IMR-90 (cell line): ENCODE measurements around the gene FEZF2. TPM values are rescaled to one million over a fixed set of nuclear protein-coding genes. Genes with fewer than 3 reads are reported as not detected.

Source experiments
- ATAC-seq: fragments of 200-7000 bp; cut with Tn5 transposase; 2 replicates; pipeline ENCODE4 v1.9.1; 2020; ENCODE audit warnings: low read depth, mild to moderate bottlenecking, moderate library complexity
- BruUV-seq: library from RNA; stranded (reverse); fragments of 400-500 nt; replicated peaks from 2 replicates; lab custom pipeline; 2021; lab: Mats Ljungman, UMichigan
- CTCF ChIA-PET: fragments of 300-600 bp; formaldehyde crosslinking; extraction: SDS; loops from one replicate; lab custom pipeline; 2021; ENCODE audit warnings: antibody characterized with exemption; lab: Yijun Ruan, JAX
- POLR2A ChIA-PET: fragments of 300-600 bp; sonication (Branson Sonifier 250); formaldehyde crosslinking; loops from one replicate; lab custom pipeline; 2022; ENCODE audit warnings: antibody characterized with exemption; ENCODE audit not compliant: unreplicated experiment; lab: Charles Lee
- DNase-seq: peaks from one replicate; pipeline ENCODE4 v3.0.0; 2013
- H2AFZ ChIP-seq: replicated peaks from 2 replicates; pipeline ENCODE3; 2013; ENCODE audit warnings: low read length, mild to moderate bottlenecking; ENCODE audit not compliant: poor library complexity
- H2AK5ac ChIP-seq: 2 replicates; pipeline ENCODE4 v1.6.1; 2013; ENCODE audit warnings: low read depth, low read length, inconsistent platforms
- H2AK9ac ChIP-seq: replicated peaks from 2 replicates; pipeline ENCODE3; 2013; ENCODE audit warnings: mild to moderate bottlenecking, low read depth, low read length, moderate library complexity; ENCODE audit not compliant: poor library complexity
- H2BK120ac ChIP-seq: 2 replicates; pipeline ENCODE4 v1.6.1; 2013; ENCODE audit warnings: low read depth, low read length, inconsistent platforms
- H2BK15ac ChIP-seq: 3 replicates; pipeline ENCODE4 v1.6.1; 2013; ENCODE audit warnings: low read depth, low read length, inconsistent platforms
- H2BK20ac ChIP-seq: 2 replicates; pipeline ENCODE4 v1.6.1; 2013; ENCODE audit warnings: low read depth, mild to moderate bottlenecking, inconsistent platforms, low read length, moderate library complexity
- H2BK5ac ChIP-seq: 2 replicates; pipeline ENCODE4 v1.6.1; 2013; ENCODE audit warnings: mild to moderate bottlenecking, low read depth, low read length, inconsistent platforms; ENCODE audit not compliant: poor library complexity, severe bottlenecking
- H3K14ac ChIP-seq: replicated peaks from 2 replicates; pipeline ENCODE4 v1.6.1; 2013; ENCODE audit warnings: low read depth, low read length, inconsistent platforms
- H3K18ac ChIP-seq: 2 replicates; pipeline ENCODE4 v1.6.1; 2013; ENCODE audit warnings: low read depth, low read length, control low read depth
- H3K23ac ChIP-seq: 2 replicates; pipeline ENCODE4 v1.6.1; 2013; ENCODE audit warnings: low read depth, low read length, inconsistent platforms
- H3K27ac ChIP-seq: 2 replicates; pipeline ENCODE4 v1.5.1; 2013; ENCODE audit warnings: mild to moderate bottlenecking, control low read depth, low read length; ENCODE audit not compliant: insufficient read depth
- H3K27me3 ChIP-seq: 2 replicates; pipeline ENCODE4 v1.6.1; 2013; ENCODE audit warnings: low read length; ENCODE audit not compliant: control insufficient read depth, insufficient read depth
- H3K36me3 ChIP-seq: 2 replicates; pipeline ENCODE4 v1.6.1; 2013; ENCODE audit warnings: low read length, mixed read lengths; ENCODE audit not compliant: control insufficient read depth, insufficient read depth
- H3K4ac ChIP-seq: 2 replicates; pipeline ENCODE4 v1.6.1; 2013; ENCODE audit warnings: low read depth, low read length, inconsistent platforms
- H3K4me1 ChIP-seq: 2 replicates; pipeline ENCODE4 v1.6.1; 2013; ENCODE audit warnings: low read length, mixed read lengths; ENCODE audit not compliant: control insufficient read depth, insufficient read depth
- H3K4me2 ChIP-seq: 2 replicates; pipeline ENCODE4 v1.6.1; 2013; ENCODE audit warnings: low read depth, mild to moderate bottlenecking, control low read depth, low read length, moderate library complexity
- H3K4me3 ChIP-seq: 2 replicates; pipeline ENCODE4 v1.5.1; 2013; ENCODE audit warnings: low read depth, mild to moderate bottlenecking, control low read depth, low read length, moderate library complexity; ENCODE audit not compliant: insufficient read depth
- H3K56ac ChIP-seq: 2 replicates; pipeline ENCODE4 v1.6.1; 2013; ENCODE audit warnings: low read length, inconsistent platforms; ENCODE audit not compliant: insufficient read depth; ENCODE audit errors: extremely low read depth
- H3K79me1 ChIP-seq, 2 experiments: 2 replicates each; pipeline ENCODE4 v1.6.1; 2013; ENCODE audit warnings: low read length in 2 of 2, inconsistent platforms in 1 of 2, low read depth in 1 of 2
- H3K9ac ChIP-seq: 2 replicates; pipeline ENCODE4 v1.6.1; 2013; ENCODE audit warnings: low read depth, low read length, control low read depth
- H3K9me1 ChIP-seq: 2 replicates; pipeline ENCODE4 v1.6.1; 2013; ENCODE audit warnings: low read length, inconsistent platforms; ENCODE audit not compliant: insufficient read depth
- H3K9me3 ChIP-seq: 2 replicates; pipeline ENCODE4 v1.6.1; 2013; ENCODE audit warnings: low read length; ENCODE audit not compliant: control insufficient read depth, insufficient read depth
- H4K20me1 ChIP-seq: 2 replicates; pipeline ENCODE4 v1.6.1; 2013; ENCODE audit warnings: low read length, inconsistent platforms; ENCODE audit not compliant: insufficient read depth
- H4K5ac ChIP-seq: 2 replicates; pipeline ENCODE4 v1.6.1; 2013; ENCODE audit warnings: mild to moderate bottlenecking, low read depth, low read length, control low read depth
- H4K8ac ChIP-seq, 2 experiments: 2 replicates each; pipeline ENCODE4 v1.6.1; 2013; ENCODE audit warnings: low read depth in 2 of 2, low read length in 2 of 2, control low read depth in 1 of 2, inconsistent platforms in 1 of 2
- H4K91ac ChIP-seq: 2 replicates; pipeline ENCODE4 v1.6.1; 2013; ENCODE audit warnings: low read depth, low read length, inconsistent platforms; ENCODE audit not compliant: insufficient read depth
- FOS ChIP-seq: fragments of 150-350 bp; IDR thresholded peaks from 2 replicates; pipeline ENCODE4 v1.6.1; 2016; ENCODE audit warnings: low read depth, low read length
- MAFK ChIP-seq: IDR thresholded peaks from 2 replicates; pipeline ENCODE4 v1.6.1; 2012; ENCODE audit warnings: low read depth, low read length, improper control_type of control experiment
- MAZ ChIP-seq: IDR thresholded peaks from 2 replicates; pipeline ENCODE4 v1.6.1; 2012; ENCODE audit warnings: low read depth, mild to moderate bottlenecking, low read length, improper control_type of control experiment, moderate library complexity, borderline replicate concordance
- SMC3 ChIP-seq: fragments of 150-350 bp; IDR thresholded peaks from 2 replicates; pipeline ENCODE4 v1.6.1; 2016; ENCODE audit warnings: low read depth, mild to moderate bottlenecking, antibody characterized with exemption, low read length, moderate library complexity
- USF2 ChIP-seq: fragments of 150-350 bp; IDR thresholded peaks from 2 replicates; pipeline ENCODE4 v1.6.1; 2017; ENCODE audit warnings: mild to moderate bottlenecking, antibody characterized with exemption, low read length, low read depth
- WGBS, 2 experiments: methylation state at CpG; one replicate each; pipeline versions ENCODE4 v1.1.5 to v1.1.7; 2013; ENCODE audit warnings: missing lambda C conversion rate in 2 of 2; ENCODE audit not compliant: insufficient read length in 1 of 2; ENCODE audit errors: extremely low coverage in 2 of 2; 5-methylcytosine and 5-hydroxymethylcytosine counted together
- dilution Hi-C: fragments of 300-500 bp; cut with HindIII; formaldehyde crosslinking; loops from one replicate; pipeline ENCODE4 v1.14.3; 2018; ENCODE audit warnings: low sequenced_read_pairs; ENCODE audit not compliant: unreplicated experiment
- in situ Hi-C: fragments of 300-500 bp; cut with MboI; formaldehyde crosslinking; loops from 3 replicates; pipeline ENCODE4 v1.14.3; 2019; ENCODE audit warnings: low sequenced_read_pairs, inconsistent platforms, mixed read lengths
- intact Hi-C: fragments of 100-400 bp; cut with micrococcal nuclease; formaldehyde crosslinking; loops from 2 replicates; pipeline ENCODE4 v1.10.0; 2022
- polyA plus RNA-seq, 3 experiments: library from polyadenylated mRNA; depleted of rRNA; stranded (reverse); fragments of >200 nt; gene quantifications; 2 replicates each; pipeline ENCODE4 v1.2.3, GENCODE V29; 2012; ENCODE audit warnings: low replicate concordance in 1 of 3
- total RNA-seq: library from RNA; depleted of rRNA; stranded (reverse); fragments of >200 nt; gene quantifications from 2 replicates; pipeline ENCODE4 v1.2.3, GENCODE V29; 2012

FEZF2 gene
- total and polyA plus RNA-seq, 2 of the 4 experiments (the other 2 are of a cell fraction) = not detected

- Histone ChIP-seq H4K8ac (no peak overlapping the region), H3K4me2 (no peak overlapping the region), H3K9me3 (peaks cover 3% of the 10 kb centered on the region; the same call in 1 of the 2 replicates), H2AK5ac (no peak overlapping the region), H3K14ac (no peak overlapping the region), H3K18ac (no peak overlapping the region), H2BK5ac (no peak overlapping the region), H3K27ac (no peak overlapping the region), H4K20me1 (no peaks in the 10 kb centered on the region), H3K36me3 (no peaks in the 10 kb centered on the region), H4K91ac (no peak overlapping the region), H3K9ac (no peak overlapping the region), H2AFZ (no peak overlapping the region), H3K23ac (no peak overlapping the region), H2BK120ac (no peak overlapping the region), H2BK20ac (no peak overlapping the region), H2AK9ac (no peak overlapping the region), H3K27me3 (peaks cover 28% of the 10 kb centered on the region), H3K4me3 (no peak overlapping the region), H3K9me1 (no peaks in the 10 kb centered on the region), H3K56ac (no peak overlapping the region), H3K79me1 (no peaks in the 10 kb centered on the region), H3K4ac (no peak overlapping the region), H2BK15ac (no peak overlapping the region), H3K4me1 (no peaks in the 10 kb centered on the region), H4K5ac (no peak overlapping the region)
- BruUV-seq = no TSS peak
- POLR2A ChIA-PET = no interaction called here
- WGBS, 2 experiments = no CpG with 5 or more reads among the region's 6 CpGs
- CTCF ChIA-PET = no interaction called here
- in situ Hi-C loops (no loop called here), dilution Hi-C loops (no loop called here), intact Hi-C loops (no loop called here)
- DNase-seq = no peak
- no peak for TF ChIP-seq FOS
- no peak for TF ChIP-seq USF2
- TF ChIP-seq SMC3 = no peak
- TF ChIP-seq MAZ = no peak
- TF ChIP-seq MAFK = no peak
- ATAC-seq = no peak
These were observed 10.1 kb downstream of the FEZF2 start for GRCh38 chr3:62363275-62363674.
